OCI-LY3 (cell line): ENCODE measurements around the gene PTDSS2.

Source experiments
- EZH2phosphoT487 ChIP-seq: fragments of 200-600 bp; shearing (Covaris generic); IDR thresholded peaks from 2 replicates; pipeline ENCODE4 v1.6.1; 2018; ENCODE audit warnings: antibody characterized with exemption, mixed run types, low read depth
- TF ChIP-seq, protein P1 (sequence below): fragments of 200-600, 300-600 bp; sonication (generic); IDR thresholded peaks from 2 replicates; pipeline ENCODE4 v1.5.1; 2014; ENCODE audit warnings: antibody characterized with exemption, low read length, low read depth

DNA sequence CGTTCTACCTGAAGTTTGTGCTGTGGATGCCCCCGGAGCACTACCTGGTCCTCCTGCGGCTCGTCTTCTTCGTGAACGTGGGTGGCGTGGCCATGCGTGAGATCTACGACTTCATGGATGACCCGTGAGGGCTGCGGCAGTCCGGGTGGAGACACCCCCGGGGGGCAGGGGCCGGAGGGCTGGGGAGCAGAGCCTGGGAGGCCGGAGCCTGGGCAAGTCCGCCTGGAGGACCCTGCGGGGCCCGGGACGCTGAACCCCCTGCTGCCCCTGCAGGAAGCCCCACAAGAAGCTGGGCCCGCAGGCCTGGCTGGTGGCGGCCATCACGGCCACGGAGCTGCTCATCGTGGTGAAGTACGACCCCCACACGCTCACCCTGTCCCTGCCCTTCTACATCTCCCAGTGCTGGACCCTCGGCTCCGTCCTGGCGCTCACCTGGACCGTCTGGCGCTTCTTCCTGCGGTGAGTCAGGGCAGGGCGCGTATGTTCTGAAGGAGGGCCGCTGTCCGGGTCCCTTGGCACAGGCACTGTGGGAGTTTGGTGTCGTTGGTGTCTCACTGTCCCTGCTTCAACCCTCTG, 39.6 kb downstream of the PTDSS2 start:
- TF ChIP-seq, protein P1, sequence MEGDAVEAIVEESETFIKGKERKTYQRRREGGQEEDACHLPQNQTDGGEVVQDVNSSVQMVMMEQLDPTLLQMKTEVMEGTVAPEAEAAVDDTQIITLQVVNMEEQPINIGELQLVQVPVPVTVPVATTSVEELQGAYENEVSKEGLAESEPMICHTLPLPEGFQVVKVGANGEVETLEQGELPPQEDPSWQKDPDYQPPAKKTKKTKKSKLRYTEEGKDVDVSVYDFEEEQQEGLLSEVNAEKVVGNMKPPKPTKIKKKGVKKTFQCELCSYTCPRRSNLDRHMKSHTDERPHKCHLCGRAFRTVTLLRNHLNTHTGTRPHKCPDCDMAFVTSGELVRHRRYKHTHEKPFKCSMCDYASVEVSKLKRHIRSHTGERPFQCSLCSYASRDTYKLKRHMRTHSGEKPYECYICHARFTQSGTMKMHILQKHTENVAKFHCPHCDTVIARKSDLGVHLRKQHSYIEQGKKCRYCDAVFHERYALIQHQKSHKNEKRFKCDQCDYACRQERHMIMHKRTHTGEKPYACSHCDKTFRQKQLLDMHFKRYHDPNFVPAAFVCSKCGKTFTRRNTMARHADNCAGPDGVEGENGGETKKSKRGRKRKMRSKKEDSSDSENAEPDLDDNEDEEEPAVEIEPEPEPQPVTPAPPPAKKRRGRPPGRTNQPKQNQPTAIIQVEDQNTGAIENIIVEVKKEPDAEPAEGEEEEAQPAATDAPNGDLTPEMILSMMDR, result no peak
- TF ChIP-seq EZH2phosphoT487, result no peak
